ENCODE measurements around the gene CCR6. TPM values are rescaled to one million over a fixed set of nuclear protein-coding genes. Genes with fewer than 3 reads are reported as not detected.

The CCR6 gene
- total and polyA plus RNA-seq, 2 donors = 0.20 TPM; not detected in 1

DNA sequence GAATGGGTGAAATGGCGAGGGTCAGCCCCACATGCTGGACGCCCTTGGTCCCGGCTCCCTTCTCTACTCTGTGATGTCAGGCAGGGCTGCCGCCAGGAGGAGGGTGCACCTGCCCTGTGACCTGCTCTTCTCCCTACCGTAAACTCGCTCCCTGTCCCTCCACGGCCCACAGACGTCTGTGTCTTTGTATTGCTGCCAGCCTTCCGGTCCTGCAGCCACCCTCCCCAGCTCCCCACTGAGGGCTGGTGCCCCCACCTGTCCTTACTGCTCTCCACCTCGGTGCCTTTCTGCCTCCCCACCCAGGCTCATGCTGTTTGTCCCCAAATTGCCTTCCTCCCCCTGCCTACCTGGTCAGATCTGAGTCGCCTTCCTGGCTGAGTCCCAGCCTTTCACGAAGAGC lies 4.1 kb upstream of the CCR6 start:
- H3K4me3 ChIP-seq (ENCODE audit: low read depth, low read length) = no peak overlapping the region
- H3K36me3 ChIP-seq (ENCODE audit: insufficient read depth) = no peaks in the 10 kb centered on the region
- H3K4me1 ChIP-seq (ENCODE audit: insufficient read depth) = no peaks in the 10 kb centered on the region
- DNase-seq (ENCODE audit: extremely low spot score) = no peak
- no peak overlapping the region for H3K27ac ChIP-seq (ENCODE audit: low read depth)
- 90% methylated on average over 12 of the region's 12 CpGs for WGBS

DNA sequence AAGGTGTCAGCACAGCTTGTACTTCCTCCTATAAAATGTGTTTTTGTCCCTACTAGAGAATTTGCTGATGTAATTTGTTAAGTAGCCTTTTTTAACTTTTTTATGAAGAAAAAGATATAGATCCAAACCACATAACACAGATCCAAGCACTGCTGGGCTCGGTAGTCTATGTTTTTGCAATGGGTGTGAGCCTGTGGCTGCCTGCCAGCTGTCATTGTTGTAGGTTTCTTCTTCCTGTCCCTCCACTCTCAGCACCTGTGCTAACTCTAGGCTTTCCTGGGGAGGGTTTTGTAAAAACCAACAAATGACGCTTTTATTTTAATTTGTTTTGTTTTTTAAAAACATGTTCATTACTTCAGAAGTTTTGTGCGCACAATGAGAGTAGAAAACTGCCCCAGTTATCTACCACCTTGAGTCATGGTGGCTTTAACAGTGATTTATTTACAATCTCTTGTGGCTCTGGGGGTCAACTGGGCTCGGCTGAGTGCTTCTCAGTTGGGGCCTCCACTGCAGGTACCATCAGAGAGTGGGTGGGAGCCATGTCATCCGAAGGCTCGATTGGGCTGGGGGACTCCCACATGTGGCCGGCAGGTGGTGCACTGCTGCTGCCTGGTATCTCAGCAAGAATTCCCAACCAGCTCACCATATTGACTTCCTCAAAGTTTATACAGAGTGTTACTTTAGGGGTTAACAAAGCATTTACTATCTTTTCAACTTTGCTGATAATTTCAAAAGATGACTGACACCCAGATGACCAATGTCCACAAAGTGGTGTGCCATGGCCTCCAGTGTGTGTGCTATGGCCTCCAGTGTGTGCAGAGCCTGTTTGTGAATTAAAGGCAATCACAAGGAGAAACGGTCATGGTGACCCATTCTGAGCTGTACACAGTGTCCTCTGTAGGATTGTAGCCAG lies 3.0 kb upstream of the CCR6 start:
- no peak for DNase-seq (ENCODE audit: extremely low spot score)
- Histone ChIP-seq H3K36me3 (ENCODE audit: insufficient read depth) (no peaks in the 10 kb centered on the region), H3K4me3 (ENCODE audit: low read depth, low read length) (no peak overlapping the region), H3K27ac (ENCODE audit: low read depth) (no peak overlapping the region), H3K4me1 (ENCODE audit: insufficient read depth) (no peaks in the 10 kb centered on the region)
- 81% methylated on average over 8 of the region's 8 CpGs for WGBS

- no peaks in the 10 kb centered on the region for H3K4me1 ChIP-seq (ENCODE audit: insufficient read depth)
- WGBS = 76% methylated on average over 1 of the region's 1 CpG
- DNase-seq (ENCODE audit: extremely low spot score) = no peak
- no peak overlapping the region for H3K4me3 ChIP-seq (ENCODE audit: low read depth, low read length)
- H3K27ac ChIP-seq (ENCODE audit: low read depth) = no peak overlapping the region
- no peaks in the 10 kb centered on the region for H3K36me3 ChIP-seq (ENCODE audit: insufficient read depth)
Observed at GRCh38 chr6:167120583-167120903, 2.4 kb upstream of the CCR6 start.

- WGBS = 88% methylated on average over 8 of the region's 8 CpGs
- no peaks in the 10 kb centered on the region for H3K4me1 ChIP-seq (ENCODE audit: insufficient read depth)
- H3K36me3 ChIP-seq (ENCODE audit: insufficient read depth) = no peaks in the 10 kb centered on the region
- no peak for DNase-seq (ENCODE audit: extremely low spot score)
- no peak overlapping the region for H3K4me3 ChIP-seq (ENCODE audit: low read depth, low read length)
- H3K27ac ChIP-seq (ENCODE audit: low read depth) = no peak overlapping the region
Observed at GRCh38 chr6:167121335-167121841, 1.5 kb upstream of the CCR6 start.

GRCh38 chr6:167122041-167122826 lies 662 bp upstream of the CCR6 start:
- Histone ChIP-seq H3K4me3 (ENCODE audit: low read depth, low read length) (no peak overlapping the region), H3K27ac (ENCODE audit: low read depth) (no peak overlapping the region), H3K4me1 (ENCODE audit: insufficient read depth) (no peaks in the 10 kb centered on the region), H3K36me3 (ENCODE audit: insufficient read depth) (no peaks in the 10 kb centered on the region)
- 88% methylated on average over 23 of the region's 23 CpGs for WGBS
- no peak for DNase-seq (ENCODE audit: extremely low spot score)

GRCh38 chr6:167124753-167125152 lies 1.9 kb downstream of the CCR6 start:
- Histone ChIP-seq H3K4me1 (ENCODE audit: insufficient read depth) (no peaks in the 10 kb centered on the region), H3K36me3 (ENCODE audit: insufficient read depth) (no peaks in the 10 kb centered on the region), H3K27ac (ENCODE audit: low read depth) (no peak overlapping the region), H3K4me3 (ENCODE audit: low read depth, low read length) (no peak overlapping the region)
- 95% methylated on average over 5 of the region's 5 CpGs for WGBS
- no peak for DNase-seq (ENCODE audit: extremely low spot score)

DNA sequence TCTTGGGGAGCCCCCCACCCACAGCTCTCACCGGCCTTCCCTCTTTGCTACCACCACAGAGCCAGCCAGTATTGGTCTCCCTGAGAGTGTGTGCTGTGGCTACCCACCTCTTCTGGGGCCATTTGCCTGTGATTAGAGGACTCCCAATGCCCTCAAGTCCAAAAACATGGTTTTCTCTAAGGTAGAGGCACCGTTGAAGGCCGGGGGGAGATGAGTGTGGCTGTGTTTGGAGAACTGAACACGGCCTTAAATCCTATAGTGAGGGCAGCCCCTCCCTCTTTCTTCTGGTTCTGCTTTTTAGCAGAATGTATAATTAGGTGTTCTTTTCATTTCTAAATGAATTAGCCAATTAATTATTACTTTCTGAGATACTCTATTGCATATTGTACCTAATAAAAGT lies 2.5 kb downstream of the CCR6 start:
- no peaks in the 10 kb centered on the region for H3K4me1 ChIP-seq (ENCODE audit: insufficient read depth)
- no peak overlapping the region for H3K4me3 ChIP-seq (ENCODE audit: low read depth, low read length)
- H3K27ac ChIP-seq (ENCODE audit: low read depth) = no peak overlapping the region
- WGBS = 84% methylated on average over 4 of the region's 4 CpGs
- no peak for DNase-seq (ENCODE audit: extremely low spot score)
- H3K36me3 ChIP-seq (ENCODE audit: insufficient read depth) = no peaks in the 10 kb centered on the region

- WGBS = 91% methylated on average over 3 of the region's 3 CpGs
- Histone ChIP-seq H3K4me1 (ENCODE audit: insufficient read depth) (no peaks in the 10 kb centered on the region), H3K27ac (ENCODE audit: low read depth) (no peak overlapping the region), H3K4me3 (ENCODE audit: low read depth, low read length) (no peak overlapping the region), H3K36me3 (ENCODE audit: insufficient read depth) (no peaks in the 10 kb centered on the region)
- no peak for DNase-seq (ENCODE audit: extremely low spot score)
Observed at GRCh38 chr6:167125855-167126349, 3.0 kb downstream of the CCR6 start.

DNA sequence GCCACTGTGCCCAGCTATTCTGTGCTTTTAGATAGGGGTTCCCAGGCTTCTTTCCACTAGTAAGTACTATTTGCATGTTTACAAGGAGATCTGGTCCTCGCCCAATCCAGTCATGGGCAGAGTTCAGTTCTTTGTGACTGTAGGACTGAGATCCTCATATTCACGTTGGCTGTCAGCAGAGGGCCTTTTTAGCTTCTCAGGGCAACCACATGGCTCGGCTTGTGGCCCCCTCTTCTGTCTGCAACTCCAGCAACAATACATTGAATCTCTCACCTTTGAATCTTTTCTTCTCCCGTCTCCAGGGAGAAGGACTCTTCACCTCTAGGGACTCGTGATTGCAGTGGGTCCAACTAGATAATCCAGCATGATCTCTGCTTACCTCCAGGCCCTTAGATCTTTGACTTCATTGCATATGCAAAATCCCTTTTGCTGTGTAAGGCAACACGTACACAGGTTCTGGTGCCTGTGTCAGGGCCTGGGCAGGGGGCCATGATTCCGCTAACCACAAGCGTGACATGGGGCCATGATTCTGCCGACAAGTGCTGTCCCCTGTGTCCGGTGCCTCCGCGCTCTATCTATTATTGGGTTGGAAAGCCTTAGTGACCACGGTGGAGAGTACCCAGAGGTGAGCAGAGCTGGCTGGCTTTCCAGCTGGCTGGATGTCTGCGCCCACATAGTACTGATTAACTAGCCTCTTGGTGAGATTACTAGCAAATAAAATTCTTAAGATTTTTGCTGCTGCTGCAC lies 5.1 kb downstream of the CCR6 start:
- WGBS = 89% methylated on average over 14 of the region's 14 CpGs
- DNase-seq (ENCODE audit: extremely low spot score) = no peak
- no peaks in the 10 kb centered on the region for H3K36me3 ChIP-seq (ENCODE audit: insufficient read depth)

GRCh38 chr6:167129159-167129558 lies 6.3 kb downstream of the CCR6 start:
- DNase-seq (ENCODE audit: extremely low spot score) = no peak
- Histone ChIP-seq H3K36me3 (ENCODE audit: insufficient read depth) (no peaks in the 10 kb centered on the region), H3K4me1 (ENCODE audit: insufficient read depth) (no peaks in the 10 kb centered on the region), H3K4me3 (ENCODE audit: low read depth, low read length) (no peak overlapping the region), H3K27ac (ENCODE audit: low read depth) (no peak overlapping the region)
- WGBS = 73% methylated on average over 6 of the region's 6 CpGs

More for the DNA sequence above, 5.1 kb downstream of the CCR6 start:
- no peak overlapping the region for H3K27ac ChIP-seq (ENCODE audit: low read depth)
- H3K4me1 ChIP-seq (ENCODE audit: insufficient read depth) = no peaks in the 10 kb centered on the region
- H3K4me3 ChIP-seq (ENCODE audit: low read depth, low read length) = no peak overlapping the region

DNA sequence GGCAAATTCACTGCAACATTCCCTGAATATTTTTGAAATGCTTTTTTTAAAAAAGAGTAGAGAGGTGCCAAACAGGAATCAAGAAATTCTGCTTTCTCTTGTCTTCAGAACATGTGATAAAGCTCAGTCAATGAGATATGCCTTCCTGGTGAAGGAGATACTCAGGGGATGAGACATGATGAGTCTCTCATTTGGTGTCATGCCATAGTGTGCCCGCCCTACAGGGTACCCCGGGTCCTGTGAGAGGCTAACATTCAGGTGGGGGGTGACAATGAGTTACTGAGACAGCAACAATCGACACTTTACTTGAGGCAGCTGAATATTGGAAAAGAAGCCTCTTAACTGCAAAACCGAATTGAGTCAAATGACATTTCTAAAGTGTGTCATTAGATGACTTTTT lies 6.7 kb downstream of the CCR6 start:
- WGBS = 87% methylated on average over 4 of the region's 4 CpGs
- no peak for DNase-seq (ENCODE audit: extremely low spot score)
- Histone ChIP-seq H3K36me3 (ENCODE audit: insufficient read depth) (no peaks in the 10 kb centered on the region), H3K4me3 (ENCODE audit: low read depth, low read length) (no peak overlapping the region), H3K4me1 (ENCODE audit: insufficient read depth) (no peaks in the 10 kb centered on the region), H3K27ac (ENCODE audit: low read depth) (no peak overlapping the region)

- DNase-seq (ENCODE audit: extremely low spot score) = no peak
- Histone ChIP-seq H3K27ac (ENCODE audit: low read depth) (no peak overlapping the region), H3K36me3 (ENCODE audit: insufficient read depth) (no peaks in the 10 kb centered on the region), H3K4me3 (ENCODE audit: low read depth, low read length) (no peak overlapping the region), H3K4me1 (ENCODE audit: insufficient read depth) (no peaks in the 10 kb centered on the region)
- 74% methylated on average over 6 of the region's 6 CpGs for whole genome bisulfite sequencing
Observed at GRCh38 chr6:167130008-167130677, 7.2 kb downstream of the CCR6 start.

Data from urinary bladder (tissue), 4 donors.